ENCODE results near the gene FMNL2.

The FMNL2 gene

DNA sequence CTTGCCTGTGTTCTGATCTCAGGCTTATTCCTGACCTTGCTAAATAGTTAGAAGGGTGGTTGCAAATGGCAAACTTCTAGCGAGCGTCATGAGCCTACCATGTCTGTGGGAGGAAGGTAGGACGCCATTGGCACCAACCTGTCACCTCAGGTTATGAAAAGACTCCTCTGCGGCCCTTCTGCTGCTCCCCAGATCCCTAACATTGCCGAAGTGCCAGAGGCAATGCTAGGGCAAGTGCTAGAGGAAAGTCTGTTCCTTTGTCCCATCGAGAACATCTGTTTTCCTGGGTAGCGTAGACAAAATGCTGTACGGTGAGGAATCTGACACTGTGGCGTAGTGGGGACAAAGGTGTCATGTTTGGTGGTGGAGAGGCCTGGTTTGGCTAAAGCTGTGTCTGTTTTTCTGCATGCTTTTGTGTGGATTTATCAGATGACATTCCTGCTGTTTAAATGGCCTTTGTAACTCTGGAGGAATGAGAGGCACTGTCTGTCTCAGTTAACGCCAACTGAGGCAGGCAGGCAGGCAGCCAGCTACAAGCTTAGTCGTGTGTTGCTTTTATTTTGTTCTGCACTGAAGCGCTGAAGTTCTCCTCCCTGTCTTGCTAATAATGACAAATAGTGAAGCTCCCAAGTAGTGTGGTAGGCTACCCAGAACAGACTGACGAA, 288.2 kb downstream of the FMNL2 start:
- DNase-seq (ENCODE audit: extremely low spot score, insufficient read length, low read depth), result no peak
- FAIRE-seq, result no peak

DNA sequence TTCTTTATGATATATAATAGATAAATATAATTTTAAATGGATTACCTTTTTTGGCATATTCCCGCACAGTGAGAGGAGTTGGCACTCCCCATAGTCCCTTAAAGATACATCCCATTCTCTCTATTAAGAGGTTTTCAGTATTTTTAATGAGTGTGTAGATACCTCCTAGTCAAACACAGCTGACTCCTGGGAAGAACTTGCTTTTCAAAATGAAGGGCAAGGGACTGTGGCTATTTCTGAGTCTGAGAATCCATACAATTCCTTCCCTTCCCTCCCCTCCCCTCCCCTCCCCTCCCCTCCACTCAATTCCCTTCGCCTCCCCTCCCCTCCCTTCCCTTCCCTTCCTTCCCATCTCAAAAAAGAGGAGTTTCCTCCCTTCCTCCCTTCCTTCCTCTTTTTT, 288.8 kb downstream of the FMNL2 start:
- DNase-seq (ENCODE audit: extremely low spot score, insufficient read length, low read depth) (no peak), FAIRE-seq (no peak)

DNA sequence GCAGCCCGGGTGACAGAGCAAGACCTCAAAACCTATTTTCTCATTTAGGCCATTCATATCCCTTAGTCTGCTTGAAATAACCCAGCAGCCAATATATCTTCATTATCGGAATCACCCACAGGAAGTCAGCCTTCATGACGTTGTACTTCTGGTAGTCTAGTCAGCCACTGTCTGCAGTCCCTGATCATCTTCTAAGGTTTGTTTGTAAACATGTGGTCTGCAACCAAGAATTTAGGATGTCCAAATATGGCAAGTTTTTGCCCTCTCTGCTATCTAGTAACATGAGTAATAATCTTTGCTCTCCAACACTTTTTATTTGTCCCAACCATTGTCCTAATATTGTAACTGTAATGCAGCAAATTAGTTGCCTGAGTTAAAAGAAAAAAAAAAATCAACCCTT, 289.8 kb downstream of the FMNL2 start:
- DNase-seq (ENCODE audit: extremely low spot score, insufficient read length, low read depth) (no peak), FAIRE-seq (no peak)

DNA sequence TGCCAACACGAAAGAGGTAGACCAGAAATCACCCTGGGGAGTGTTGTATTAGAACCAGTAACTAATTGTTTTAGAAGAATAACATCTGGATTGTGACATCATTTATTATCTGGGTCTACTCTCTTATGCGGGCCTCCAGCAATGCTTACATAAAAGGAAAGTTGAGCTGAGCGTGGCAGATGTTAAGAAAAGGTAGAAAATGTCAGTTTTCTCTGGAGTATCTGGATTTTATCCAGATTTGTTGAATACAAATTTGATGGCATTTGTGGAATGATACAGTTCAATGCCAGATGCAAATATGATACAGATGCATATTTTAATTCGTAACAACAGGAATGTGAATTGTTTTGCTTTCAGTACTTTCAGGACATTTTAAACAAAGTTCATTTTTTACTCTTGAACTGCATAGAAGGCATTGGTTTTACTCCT, 292.0 kb downstream of the FMNL2 start:
- no peak for FAIRE-seq
- no peak for DNase-seq (ENCODE audit: extremely low spot score, insufficient read length, low read depth)

DNA sequence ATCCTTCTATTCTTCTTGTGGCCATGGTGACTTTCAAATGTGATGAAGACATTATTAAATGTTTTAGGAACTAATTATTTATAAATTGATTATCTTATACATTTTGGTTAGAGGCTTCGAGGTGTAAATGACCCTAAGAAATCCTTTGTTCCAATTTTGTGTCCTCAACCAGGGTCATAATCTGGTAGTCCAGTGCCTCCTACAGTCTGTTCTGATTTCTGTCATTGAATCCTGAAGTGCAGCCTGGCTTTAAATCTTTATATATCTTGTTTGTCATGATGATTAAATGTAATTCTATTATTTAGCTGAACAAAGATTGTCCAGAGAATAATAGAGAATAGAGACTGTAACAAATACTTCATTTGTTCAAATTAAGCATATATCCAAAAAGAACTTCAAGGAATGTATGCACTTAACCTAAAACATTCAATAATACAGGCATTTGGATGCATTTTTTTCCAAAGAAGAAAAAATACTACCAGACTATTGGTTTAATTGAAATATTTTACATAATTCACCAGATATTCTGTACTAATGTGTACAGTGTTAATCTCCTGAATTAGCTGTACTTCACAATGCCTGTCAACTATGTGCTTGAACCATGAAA, 292.5 kb downstream of the FMNL2 start:
- peak; percentile 49 for FAIRE-seq

DNA sequence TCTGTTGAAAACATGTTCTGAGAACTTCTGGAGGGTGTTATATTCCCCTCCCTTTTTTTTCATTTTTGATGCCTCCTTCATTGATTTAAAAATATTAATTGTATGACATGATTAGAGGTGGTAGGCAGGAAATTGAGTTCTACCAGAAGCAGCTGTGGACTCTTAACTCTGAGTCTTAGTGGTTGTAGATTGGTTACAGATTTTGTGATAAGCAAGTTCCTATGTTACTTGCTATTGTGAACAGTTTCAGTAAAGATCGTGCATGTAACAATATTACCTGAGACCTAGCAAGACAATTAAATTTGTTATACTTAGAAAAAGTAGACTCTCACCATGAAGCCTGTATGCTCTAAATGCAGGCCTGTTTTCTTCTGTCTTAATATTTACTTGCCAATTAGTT, 294.2 kb downstream of the FMNL2 start:
- DNase-seq (ENCODE audit: extremely low spot score, insufficient read length, low read depth) (no peak), FAIRE-seq (no peak)

More for the DNA sequence above, 292.5 kb downstream of the FMNL2 start:
- no peak for DNase-seq (ENCODE audit: extremely low spot score, insufficient read length, low read depth)

DNA sequence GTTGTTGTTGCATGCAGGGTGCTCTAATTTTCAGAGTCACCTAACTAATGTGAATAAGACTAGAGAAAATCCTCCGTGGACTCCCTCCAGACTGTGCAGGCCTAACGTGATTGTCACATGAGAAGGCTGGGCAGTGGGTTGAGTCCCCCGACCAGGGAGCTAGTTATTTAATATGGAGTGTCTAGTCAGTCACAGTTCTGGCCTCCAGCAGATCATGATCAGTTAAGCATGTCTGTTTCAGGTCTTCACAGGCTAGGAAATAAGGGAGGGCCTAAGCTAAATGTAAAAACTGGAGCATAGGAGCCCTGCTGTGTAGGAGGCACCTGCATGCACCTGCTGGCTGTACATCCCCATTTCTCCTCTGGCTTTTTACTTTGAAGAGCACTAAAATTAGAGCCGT, 295.5 kb downstream of the FMNL2 start:
- DNase-seq (ENCODE audit: extremely low spot score, insufficient read length, low read depth) (no peak), FAIRE-seq (no peak)

DNA sequence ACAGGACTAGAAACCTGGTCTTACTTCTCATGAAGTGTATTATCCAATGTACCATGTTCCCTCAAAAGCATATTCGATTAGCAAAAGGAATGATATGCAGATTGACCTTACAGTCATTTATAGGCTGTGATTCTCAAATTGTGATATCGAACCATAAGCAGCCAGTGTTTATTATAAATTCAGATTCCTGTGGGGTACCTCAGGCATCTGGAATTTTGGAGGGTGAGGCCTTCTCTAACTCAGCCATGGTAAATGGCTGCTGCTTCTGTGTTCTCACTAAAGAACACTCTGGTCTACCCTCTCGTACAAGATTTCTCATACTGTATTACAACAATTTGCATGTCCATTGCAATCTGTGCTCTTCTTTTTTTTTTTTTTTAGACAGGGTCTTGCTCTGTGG, 297.8 kb downstream of the FMNL2 start:
- FAIRE-seq, result no peak

DNA sequence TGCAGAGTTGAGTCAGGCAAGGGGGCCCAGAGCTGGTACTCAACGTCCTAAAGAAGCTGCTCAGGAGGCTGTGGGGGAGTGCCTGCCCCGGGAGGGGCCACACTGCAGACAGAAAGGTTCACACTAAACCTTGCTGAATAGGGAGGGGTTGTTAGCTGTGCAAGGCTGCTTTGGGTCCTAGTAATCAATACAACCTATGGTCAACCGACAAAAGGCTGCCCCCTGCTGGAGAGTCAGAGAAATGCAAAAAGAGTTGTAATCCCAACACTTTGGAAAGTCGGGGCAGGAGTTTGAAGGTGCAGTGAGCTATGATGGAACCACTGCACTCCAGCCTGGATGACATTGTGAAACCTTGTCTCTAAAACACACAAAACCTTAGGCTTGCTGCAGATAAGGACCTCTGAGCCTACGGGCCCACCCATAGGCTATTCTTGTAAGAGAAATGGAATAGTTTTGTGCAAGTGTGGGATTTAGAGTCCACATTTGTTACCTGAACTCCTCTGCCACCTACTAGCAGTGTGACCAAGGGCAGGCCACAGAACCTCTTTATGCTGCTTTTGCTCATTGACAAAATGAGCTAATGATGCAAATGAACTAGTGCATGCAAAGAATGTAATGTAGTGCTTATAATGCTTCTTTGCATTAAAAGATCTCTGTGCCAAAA, 300.8 kb downstream of the FMNL2 start:
- peak; percentile 80 for FAIRE-seq

More for the DNA sequence above, 297.8 kb downstream of the FMNL2 start:
- DNase-seq (ENCODE audit: extremely low spot score, insufficient read length, low read depth), result no peak

DNA sequence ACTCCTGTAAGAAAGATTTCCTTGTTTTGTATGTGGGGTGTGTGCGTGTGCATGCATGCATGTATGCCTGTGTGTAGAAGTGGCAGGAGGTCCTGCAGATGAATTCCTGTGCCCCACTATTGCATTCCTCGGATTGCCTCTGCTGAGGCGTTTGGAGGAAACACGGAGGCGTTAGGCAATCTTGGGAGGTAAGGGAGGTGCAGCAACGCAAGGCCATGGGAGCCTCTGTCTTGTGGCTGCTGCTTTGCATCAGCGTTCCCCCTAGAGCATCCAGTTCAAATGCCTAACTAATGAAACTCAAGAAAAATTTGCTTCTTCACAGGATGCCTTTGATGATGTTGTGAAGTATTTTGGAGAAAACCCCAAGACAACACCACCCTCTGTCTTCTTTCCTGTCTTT, 302.3 kb downstream of the FMNL2 start:
- FAIRE-seq (no peak), DNase-seq (ENCODE audit: extremely low spot score, insufficient read length, low read depth) (no peak)

More for the DNA sequence above, 300.8 kb downstream of the FMNL2 start:
- peak; percentile 26 for DNase-seq (ENCODE audit: extremely low spot score, insufficient read length, low read depth)

DNA sequence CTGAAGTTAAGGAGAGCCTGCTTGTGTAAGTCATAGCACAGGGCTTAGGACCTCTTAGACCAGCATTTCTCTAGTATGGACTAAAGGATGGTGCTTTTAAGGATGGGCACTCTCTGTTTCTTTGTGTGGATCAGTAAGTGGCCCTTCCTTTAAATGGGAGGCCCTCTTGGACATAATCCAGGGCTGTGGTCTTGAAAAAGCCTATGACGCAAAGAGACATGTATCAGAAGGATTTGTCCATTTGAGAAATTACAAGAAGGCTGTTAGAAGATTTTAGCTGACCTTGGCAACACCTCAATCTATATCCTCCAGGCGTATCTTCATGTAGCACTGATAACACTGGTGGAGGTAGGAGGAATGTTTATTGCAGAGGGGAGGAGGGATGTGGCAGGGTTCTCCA, 303.1 kb downstream of the FMNL2 start:
- no peak for FAIRE-seq
- DNase-seq (ENCODE audit: extremely low spot score, insufficient read length, low read depth), result no peak

DNA sequence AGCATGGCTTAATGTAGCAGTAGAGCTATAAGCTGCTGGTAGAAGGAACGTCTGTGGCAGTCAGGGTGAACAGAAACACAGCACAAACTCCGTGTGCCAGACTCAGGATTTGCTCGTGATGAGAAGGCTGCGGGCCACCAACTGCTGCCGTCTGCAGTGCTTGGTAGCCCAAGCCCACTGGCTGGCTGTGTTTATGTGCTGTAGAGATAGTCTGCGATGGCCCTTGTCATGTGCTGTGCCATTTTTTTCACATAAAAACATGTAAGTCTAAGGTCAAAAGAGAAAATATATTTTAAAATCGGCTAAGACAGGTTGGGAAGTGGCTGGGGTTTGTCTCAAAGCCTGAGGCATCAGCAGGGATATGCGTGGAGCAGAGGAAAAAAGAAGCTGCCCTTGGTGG, 303.6 kb downstream of the FMNL2 start:
- FAIRE-seq (no peak), DNase-seq (ENCODE audit: extremely low spot score, insufficient read length, low read depth) (no peak)

DNA sequence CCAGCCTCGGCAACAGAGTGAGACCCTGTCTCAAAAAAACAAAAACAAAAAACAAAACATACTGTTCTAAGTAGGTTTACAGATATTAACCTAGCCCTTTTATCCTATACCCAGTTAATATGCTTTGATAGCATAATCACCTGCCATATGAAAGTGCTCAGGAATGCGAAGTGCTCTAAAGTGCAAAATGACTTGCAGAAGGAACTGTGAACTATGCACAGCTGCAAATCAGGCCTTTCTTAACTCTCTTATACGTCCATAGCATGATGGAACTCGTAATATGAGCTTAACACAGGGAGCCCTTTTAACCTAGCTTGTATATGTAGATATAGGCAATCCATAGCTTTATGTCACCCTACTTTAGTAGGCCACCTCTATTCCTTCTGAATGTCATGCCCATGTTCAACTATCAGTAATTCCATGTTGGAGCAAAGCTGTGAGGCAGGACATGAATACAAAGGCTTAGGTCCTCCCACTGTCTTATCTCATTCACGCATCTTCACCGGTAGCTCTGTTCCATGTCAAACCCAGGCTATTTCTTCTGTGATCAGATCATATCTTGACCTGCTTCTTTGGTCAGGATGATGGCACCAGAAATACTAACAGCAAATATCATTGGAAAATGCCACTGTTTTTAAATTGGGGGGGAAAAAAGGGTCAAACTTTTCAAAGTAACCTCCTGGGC, 309.4 kb downstream of the FMNL2 start:
- DNase-seq (ENCODE audit: extremely low spot score, insufficient read length, low read depth) (no peak), FAIRE-seq (no peak)

DNA sequence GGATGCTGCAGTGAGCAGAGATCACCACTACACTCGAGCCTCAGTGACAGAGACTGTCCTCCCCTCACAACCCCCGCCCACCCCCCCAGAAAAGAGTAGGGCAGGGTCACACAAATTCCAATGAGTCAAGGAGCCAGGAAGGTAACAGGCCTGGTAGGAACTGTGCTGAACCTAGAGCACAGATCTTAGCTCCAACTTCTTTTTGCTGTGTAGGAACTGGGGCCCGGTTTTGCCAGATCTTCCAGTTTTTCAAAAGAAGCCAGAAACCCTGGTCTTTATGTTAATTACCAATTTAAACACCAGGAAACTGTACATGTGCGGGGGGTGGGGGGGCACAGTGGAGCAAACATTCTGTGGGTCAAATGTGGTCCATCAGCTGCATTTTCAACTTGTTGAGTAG, 311.3 kb downstream of the FMNL2 start:
- DNase-seq (ENCODE audit: extremely low spot score, insufficient read length, low read depth) (no peak), FAIRE-seq (no peak)

DNA sequence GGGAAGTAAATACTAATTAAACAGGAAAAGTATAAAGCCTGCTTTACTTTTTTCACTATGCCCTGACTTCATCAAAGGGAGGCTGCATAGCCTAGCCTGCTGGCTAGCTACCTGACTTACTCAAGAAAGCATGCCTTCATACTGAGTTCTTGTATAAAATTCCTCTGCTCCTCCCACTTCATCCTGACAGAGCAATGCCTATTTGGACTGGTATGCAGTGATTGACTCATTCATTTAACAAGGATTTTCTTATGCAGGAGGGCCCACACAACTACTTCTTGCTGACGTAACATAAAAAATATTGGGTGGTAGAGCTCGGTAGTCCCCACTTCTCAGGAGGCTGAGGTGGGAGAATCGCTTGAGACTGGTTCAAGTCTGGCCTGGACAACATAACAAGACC, 311.8 kb downstream of the FMNL2 start:
- no peak for DNase-seq (ENCODE audit: extremely low spot score, insufficient read length, low read depth)
- no peak for FAIRE-seq

DNA sequence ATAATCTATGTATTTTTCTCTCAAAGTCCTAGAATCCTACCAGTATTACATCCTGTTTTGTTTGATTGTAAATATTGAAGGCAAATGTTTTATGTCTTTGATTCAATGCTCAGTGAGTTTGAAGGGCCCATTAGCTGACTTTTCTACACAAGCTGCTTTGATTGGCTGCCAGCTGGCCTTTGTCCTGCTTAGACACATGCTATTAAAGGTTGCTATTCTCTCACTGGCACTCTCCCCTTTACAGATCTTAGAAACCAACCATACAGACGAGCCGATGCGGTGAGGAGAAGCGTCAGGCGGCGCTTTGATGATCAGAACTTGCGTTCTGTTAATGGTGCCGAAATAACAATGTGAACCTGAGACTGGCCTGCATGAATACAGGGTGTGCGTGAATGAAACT, 312.6 kb downstream of the FMNL2 start:
- DNase-seq (ENCODE audit: extremely low spot score, insufficient read length, low read depth) (no peak), FAIRE-seq (no peak)

DNA sequence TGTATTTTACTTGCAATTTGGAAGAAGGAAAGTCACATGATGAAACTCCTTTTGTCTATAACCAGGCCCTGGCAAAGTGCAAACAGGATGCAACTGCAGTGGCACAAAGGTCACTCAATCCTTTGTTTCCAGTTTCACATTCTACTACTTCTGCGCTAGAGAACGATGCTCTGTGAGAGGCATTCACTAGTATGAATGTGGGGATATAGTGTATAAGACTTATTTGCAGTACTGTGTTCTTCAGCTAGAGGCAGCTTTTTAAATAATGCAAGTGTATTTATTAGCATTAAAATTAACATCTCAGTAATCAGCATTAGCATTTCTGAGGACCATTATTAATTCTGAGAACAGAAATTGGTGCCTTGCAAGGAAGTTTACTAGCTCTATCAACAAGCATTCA, 313.4 kb downstream of the FMNL2 start:
- FAIRE-seq, result no peak
- DNase-seq (ENCODE audit: extremely low spot score, insufficient read length, low read depth), result no peak

DNA sequence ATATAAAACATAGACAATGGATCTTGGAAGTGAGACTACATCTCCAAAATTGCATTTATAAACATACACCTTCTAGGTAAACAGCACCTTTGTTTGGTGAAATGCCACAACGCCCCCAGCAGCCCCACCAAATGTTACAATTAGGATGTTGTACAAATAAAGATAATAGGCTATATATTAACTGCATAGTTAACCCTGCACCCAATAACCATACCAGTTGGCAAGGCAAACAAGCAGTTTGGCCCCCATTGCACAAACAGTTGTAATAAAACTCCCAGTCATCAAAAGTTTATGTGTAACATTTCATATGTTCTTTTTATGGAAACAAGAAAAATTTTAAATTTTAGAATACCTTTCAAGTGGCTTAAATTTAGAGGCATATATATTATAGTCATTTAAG, 315.0 kb downstream of the FMNL2 start:
- FAIRE-seq, result no peak

DNA sequence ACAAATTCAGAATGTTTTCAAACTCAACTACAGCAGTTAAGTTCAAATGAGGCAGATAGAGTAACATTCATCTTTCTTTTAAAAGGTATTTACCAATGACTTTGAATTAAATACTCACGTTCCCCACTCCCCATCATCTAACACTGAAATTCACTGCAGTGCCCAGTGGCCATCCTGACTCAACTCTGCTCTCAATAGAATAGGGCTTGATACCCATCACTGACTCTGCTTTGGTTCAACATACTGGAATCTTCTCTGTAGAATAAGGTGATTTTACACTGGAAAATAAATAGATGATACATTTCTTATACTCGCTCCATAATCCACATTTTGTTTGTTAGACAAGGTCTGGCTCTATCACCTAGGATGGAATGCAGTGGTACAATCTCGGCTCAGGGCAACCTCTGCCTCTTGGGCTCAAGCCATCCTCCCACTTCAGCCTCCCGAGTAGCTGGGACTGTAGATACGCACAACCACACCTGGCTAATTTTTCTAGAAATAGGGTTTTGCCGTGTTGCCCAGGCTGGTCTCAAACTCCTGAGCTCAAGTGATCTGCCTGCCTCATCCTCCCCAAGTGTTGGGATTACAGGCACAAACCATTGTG, 315.9 kb downstream of the FMNL2 start:
- FAIRE-seq (no peak), DNase-seq (ENCODE audit: extremely low spot score, insufficient read length, low read depth) (no peak)

More for the DNA sequence above, 315.0 kb downstream of the FMNL2 start:
- DNase-seq (ENCODE audit: extremely low spot score, insufficient read length, low read depth), result no peak

DNA sequence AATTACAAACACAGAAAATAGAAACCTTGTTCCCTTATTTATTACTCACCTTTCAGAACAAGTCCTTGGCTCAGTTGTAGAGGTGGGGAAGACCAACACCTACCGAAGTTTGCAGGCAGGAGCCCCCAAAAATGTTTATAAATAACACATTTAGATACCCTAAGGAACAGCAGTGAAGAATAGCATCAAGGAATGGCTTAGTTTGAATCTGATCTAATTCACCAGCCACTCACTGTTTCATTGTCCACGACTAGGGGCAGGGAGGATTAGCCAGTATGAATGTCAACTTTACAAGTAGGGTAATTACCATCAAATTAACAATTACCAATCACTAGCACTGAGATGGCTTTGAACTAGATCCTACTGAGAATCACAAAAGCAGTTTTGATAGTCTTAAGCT, 316.9 kb downstream of the FMNL2 start:
- FAIRE-seq (no peak), DNase-seq (ENCODE audit: extremely low spot score, insufficient read length, low read depth) (no peak)

DNA sequence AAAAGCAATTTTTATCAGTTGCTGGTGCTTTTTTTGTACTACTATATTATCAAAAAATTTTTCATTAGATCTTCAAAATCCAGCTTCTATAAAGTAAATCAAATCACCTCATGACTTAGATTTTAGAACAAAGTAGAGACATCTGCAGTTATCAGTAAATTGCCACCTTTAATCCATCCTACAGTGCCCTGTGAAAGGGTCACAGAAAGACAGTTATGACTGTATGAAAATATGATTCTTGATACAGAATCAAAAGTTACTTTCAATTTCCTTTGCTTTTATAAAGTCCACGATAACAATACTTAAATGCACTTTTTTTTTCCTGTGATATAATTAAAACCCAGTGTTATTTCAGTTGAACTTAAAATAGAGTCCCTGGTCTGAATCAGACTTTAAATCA, 320.9 kb downstream of the FMNL2 start:
- FAIRE-seq, result no peak
- DNase-seq (ENCODE audit: extremely low spot score, insufficient read length, low read depth), result no peak

All from GM18507 (cell line).